Neural progenitor cell (in vitro differentiated cells): Measurements from ENCODE around the gene MSRB2.

Source experiments
- CTCF ChIP-seq: fragments of 200-600 bp; sonication (generic); IDR thresholded peaks from 2 replicates; pipeline ENCODE4 v1.5.1; 2017; ENCODE audit warnings: antibody characterized with exemption, mild to moderate bottlenecking
- EZH2 ChIP-seq: fragments of 200-600 bp; sonication (generic); IDR thresholded peaks from 2 replicates; pipeline ENCODE4 v1.6.1; 2017; ENCODE audit warnings: antibody characterized with exemption, mild to moderate bottlenecking, moderate library complexity
- EZH2phosphoT487 ChIP-seq: fragments of 200-600 bp; sonication (generic); IDR thresholded peaks from 2 replicates; pipeline ENCODE4 v1.6.1; 2017; ENCODE audit warnings: antibody characterized with exemption

DNA sequence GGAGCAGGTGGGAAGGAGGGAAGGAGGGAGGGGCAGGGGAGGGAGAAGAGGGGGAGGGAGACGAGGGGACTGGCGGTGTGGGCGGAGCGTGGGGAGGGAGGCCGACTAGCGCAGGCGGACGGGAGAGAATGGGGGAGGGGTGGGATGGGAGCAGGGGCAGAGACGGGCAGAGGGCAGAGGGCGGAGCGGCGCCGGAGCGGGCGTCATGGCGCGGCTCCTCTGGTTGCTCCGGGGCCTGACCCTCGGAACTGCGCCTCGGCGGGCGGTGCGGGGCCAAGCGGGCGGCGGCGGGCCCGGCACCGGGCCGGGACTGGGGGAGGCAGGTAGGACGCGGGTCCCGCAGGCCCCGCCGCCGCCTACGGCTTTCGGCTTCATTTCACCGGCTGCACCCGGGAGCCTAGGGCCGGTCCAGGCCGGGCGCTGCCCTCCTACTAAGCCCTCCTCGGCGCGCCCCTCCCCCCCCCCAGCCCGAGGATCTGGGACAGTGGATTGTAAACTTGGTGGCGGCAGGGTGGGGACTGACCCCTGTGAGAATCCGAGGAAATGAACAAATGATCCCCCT is at the start of gene MSRB2:
- TF ChIP-seq CTCF (no peak), EZH2 (no peak), EZH2phosphoT487 (no peak)
